Measurements from ENCODE around the gene SCML2.

- no peak for TF ChIP-seq EP300 (conservative IDR thresholded peaks at IDR 0.05; ENCODE audit: poor library complexity, severe bottlenecking)
- no peak for TF ChIP-seq CTCF (IDR thresholded peaks at IDR 0.05; ENCODE audit: poor library complexity, severe bottlenecking)
- no peak for TF ChIP-seq POLR2AphosphoS5 (IDR thresholded peaks at IDR 0.05)
- TF ChIP-seq TAF1 (IDR thresholded peaks at IDR 0.05; ENCODE audit: low read depth): no peak
- no peak for TF ChIP-seq EZH2 (IDR thresholded peaks at IDR 0.05; ENCODE audit: borderline replicate concordance, insufficient read depth, low read length, poor library complexity, severe bottlenecking)
- TF ChIP-seq REST (IDR thresholded peaks at IDR 0.05; ENCODE audit: borderline replicate concordance): no peak
- no peak for TF ChIP-seq MXI1 (conservative IDR thresholded peaks at IDR 0.05; ENCODE audit: poor library complexity, severe bottlenecking)
- no peak for TF ChIP-seq RAD21 (conservative IDR thresholded peaks at IDR 0.05)
- no peak for TF ChIP-seq SMC3 (conservative IDR thresholded peaks at IDR 0.05; ENCODE audit: poor library complexity)
Observed at GRCh38 chrX:18272222-18272621, 82.3 kb downstream of the SCML2 start.

Measured in neural cell (in vitro differentiated cells).